ENCODE results near the gene HNRNPAB.
"Not testable (repeated sequence)": the region's sequence is repeated elsewhere in the genome, so short reads cannot be mapped to it uniquely, and the experiment has no call there.

GRCh38 chr5:178239626-178240301, 35.4 kb downstream of the HNRNPAB start:
- TF ChIP-seq CTCF, POLR2A (IDR thresholded peaks at IDR 0.05): not testable (repeated sequence)
